Liver (tissue), 3 donors: ENCODE data around the gene FAM184B.

ENCODE experiments used
- EGR1 ChIP-seq, 2 donors: IDR thresholded peaks; 2 replicates each; pipeline ENCODE4 v1.6.1; 2016 to 2018; ENCODE audit warnings: antibody characterized with exemption in 2 of 2, low read depth in 2 of 2
- FOXA2 ChIP-seq: IDR thresholded peaks from 2 replicates; pipeline ENCODE4 v1.6.1; 2016; ENCODE audit warnings: antibody characterized with exemption
- GABPA ChIP-seq, 2 donors: IDR thresholded peaks in 1 of 2; conservative IDR thresholded peaks in 1 of 2; 2 replicates each; pipeline ENCODE4 v1.6.1; 2016; ENCODE audit warnings: antibody characterized with exemption in 2 of 2, mild to moderate bottlenecking in 1 of 2, moderate library complexity in 1 of 2
- JUND ChIP-seq, 2 donors: IDR thresholded peaks; 2 replicates each; pipeline ENCODE4 v1.6.1; 2016; ENCODE audit warnings: antibody characterized with exemption in 2 of 2
- MAX ChIP-seq: IDR thresholded peaks from 2 replicates; pipeline ENCODE4 v1.6.1; 2016; ENCODE audit warnings: antibody characterized with exemption
- RAD21 ChIP-seq, 2 donors: IDR thresholded peaks; 2 replicates each; pipeline ENCODE4 v1.6.1; 2016; ENCODE audit warnings: antibody characterized with exemption in 2 of 2, mild to moderate bottlenecking in 2 of 2
- REST ChIP-seq: IDR thresholded peaks from 2 replicates; pipeline ENCODE4 v1.6.1; 2016; ENCODE audit warnings: antibody characterized with exemption, mild to moderate bottlenecking
- TAF1 ChIP-seq: conservative IDR thresholded peaks from 2 replicates; pipeline ENCODE4 v1.6.1; 2016; ENCODE audit warnings: antibody characterized with exemption, mild to moderate bottlenecking
- YY1 ChIP-seq: IDR thresholded peaks from 2 replicates; pipeline ENCODE4 v1.6.1; 2016; ENCODE audit warnings: antibody characterized with exemption, mild to moderate bottlenecking
- ZBTB33 ChIP-seq: IDR thresholded peaks from 2 replicates; pipeline ENCODE4 v1.6.1; 2016; ENCODE audit warnings: antibody characterized with exemption
- TF ChIP-seq, protein P1 (sequence below): IDR thresholded peaks from 2 replicates; pipeline ENCODE4 v1.6.1; 2016; ENCODE audit warnings: antibody characterized with exemption
- TF ChIP-seq, protein P2 (sequence below): fragments of 150-350 bp; IDR thresholded peaks from 2 replicates; pipeline ENCODE4 v1.5.1; 2017; ENCODE audit warnings: improper control_type of control experiment, low read depth, low read length; ENCODE audit not compliant: missing input control
- donor health status: healthy.
- donor health status: healthy.

DNA sequence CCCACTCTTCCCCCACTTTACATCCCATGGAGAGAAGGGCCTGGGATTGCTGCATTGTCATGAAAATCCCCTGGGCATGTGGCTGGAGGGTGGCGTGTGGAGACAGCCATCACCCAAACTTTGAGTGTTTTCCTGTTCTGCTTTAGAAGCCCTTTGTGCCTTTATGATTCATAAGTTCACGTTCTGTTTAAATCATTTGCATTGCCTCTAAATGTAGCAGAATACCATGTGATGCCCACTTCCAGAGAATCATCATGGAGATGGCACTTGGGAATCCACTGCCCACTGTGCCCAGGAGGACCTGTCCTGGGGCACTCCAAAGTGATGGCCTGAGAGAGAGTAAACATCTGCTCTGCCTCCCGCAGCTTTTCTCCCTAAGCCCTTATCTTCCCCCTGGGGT is 114.2 kb downstream of the FAM184B start:
- TF ChIP-seq RAD21 (IDR thresholded peaks at IDR 0.05) (no peak), TAF1 (no peak), YY1 (no peak), REST (no peak), GABPA (IDR thresholded peaks at IDR 0.05 in 1 of 2, conservative IDR thresholded peaks at IDR 0.05 in 1 of 2) (no peak), EGR1 (IDR thresholded peaks at IDR 0.05; ENCODE audit: low read depth in 2 of 2) (no peak), MAX (no peak), JUND (IDR thresholded peaks at IDR 0.05) (no peak), ZBTB33 (no peak), FOXA2 (no peak)
- TF ChIP-seq, protein P1, sequence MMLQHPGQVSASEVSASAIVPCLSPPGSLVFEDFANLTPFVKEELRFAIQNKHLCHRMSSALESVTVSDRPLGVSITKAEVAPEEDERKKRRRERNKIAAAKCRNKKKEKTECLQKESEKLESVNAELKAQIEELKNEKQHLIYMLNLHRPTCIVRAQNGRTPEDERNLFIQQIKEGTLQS, result no peak
- TF ChIP-seq, protein P2, sequence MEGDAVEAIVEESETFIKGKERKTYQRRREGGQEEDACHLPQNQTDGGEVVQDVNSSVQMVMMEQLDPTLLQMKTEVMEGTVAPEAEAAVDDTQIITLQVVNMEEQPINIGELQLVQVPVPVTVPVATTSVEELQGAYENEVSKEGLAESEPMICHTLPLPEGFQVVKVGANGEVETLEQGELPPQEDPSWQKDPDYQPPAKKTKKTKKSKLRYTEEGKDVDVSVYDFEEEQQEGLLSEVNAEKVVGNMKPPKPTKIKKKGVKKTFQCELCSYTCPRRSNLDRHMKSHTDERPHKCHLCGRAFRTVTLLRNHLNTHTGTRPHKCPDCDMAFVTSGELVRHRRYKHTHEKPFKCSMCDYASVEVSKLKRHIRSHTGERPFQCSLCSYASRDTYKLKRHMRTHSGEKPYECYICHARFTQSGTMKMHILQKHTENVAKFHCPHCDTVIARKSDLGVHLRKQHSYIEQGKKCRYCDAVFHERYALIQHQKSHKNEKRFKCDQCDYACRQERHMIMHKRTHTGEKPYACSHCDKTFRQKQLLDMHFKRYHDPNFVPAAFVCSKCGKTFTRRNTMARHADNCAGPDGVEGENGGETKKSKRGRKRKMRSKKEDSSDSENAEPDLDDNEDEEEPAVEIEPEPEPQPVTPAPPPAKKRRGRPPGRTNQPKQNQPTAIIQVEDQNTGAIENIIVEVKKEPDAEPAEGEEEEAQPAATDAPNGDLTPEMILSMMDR, result no peak
